ENCODE measurements around the gene NAALADL2. TPM values are rescaled to one million over a fixed set of nuclear protein-coding genes. Genes with fewer than 3 reads are reported as not detected.
"Not testable (repeated sequence)": the region's sequence is repeated elsewhere in the genome, so short reads cannot be mapped to it uniquely, and the experiment has no call there.

Gene NAALADL2
- total and polyA plus RNA-seq, 9 of the 15 experiments (the other 6 are each of a cell fraction or from before 2014, with no cell fraction given) = 0.29 to 1.1 (median 0.79) TPM; not detected in 1

DNA sequence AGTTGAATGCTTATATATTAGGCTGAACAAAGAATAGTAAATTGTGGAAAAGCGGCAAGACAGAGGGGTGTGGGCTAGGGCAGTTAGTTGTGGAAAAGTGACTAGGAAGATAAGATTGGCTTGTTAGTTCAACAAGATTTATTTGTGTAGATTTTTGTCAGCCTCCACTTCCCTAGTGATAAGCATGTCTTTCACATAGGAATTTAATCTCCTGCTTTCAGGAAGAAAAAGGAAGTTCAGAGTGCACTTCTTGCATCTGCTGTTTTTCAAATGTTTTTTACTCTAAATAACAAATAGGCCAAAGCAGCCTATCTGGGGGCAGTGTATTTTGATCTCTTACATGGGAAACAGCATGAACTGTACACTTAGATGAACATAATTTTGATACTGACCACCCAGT, 919.9 kb downstream of the NAALADL2 start:
- ATAC-seq = no peak
- 0% methylated on average over 1 of the region's 1 CpG for WGBS (ENCODE audit: insufficient coverage, low coverage, missing lambda C conversion rate)
- CTCF ChIA-PET (ENCODE audit: low intra/inter-chr PET ratio) = no interaction called here

DNA sequence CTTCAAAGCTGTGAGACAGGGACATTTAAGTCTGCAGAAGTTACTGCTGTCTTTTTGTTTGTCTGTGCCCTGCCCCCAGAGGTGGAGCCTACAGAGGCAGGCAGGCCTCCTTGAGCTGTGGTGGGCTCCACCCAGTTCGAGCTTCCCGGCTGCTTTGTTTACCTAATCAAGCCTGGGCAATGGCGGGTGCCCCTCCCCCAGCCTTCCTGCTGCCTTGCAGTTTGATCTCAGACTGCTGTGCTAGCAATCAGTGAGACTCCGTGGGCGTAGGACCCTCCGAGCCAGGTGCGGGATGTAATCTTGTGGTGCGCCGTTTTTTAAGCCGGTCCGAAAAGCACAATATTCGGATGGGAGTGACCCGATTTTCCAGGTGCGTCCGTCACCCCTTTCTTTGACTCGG, 928.0 kb downstream of the NAALADL2 start:
- H3K79me2 ChIP-seq (ENCODE audit: control insufficient read depth, insufficient read depth, low read length); H3K9me3 ChIP-seq (replicated peaks; ENCODE audit: control insufficient read depth, insufficient read depth, low read depth, low read length); H3K27me3 ChIP-seq (ENCODE audit: control insufficient read depth in 2 of 2, insufficient read depth in 2 of 2, low read length in 2 of 2); H3K4me2 ChIP-seq (ENCODE audit: insufficient read depth, low read length); H3K4me1 ChIP-seq (replicated peaks in 1 of 2; ENCODE audit: control insufficient read depth in 2 of 2, insufficient read depth in 2 of 2, low read length in 2 of 2); BruUV-seq (replicated peaks); H3K9me1 ChIP-seq (ENCODE audit: control insufficient read depth, insufficient read depth, low read length); DNase-seq (ENCODE audit: extremely low read depth in 1 of 4, low spot score in 3 of 4); H4K20me1 ChIP-seq (replicated peaks; ENCODE audit: control insufficient read depth, insufficient read depth, low read length); H3K4me3 ChIP-seq; in situ Hi-C loops (cut with MboI); intact Hi-C loops (cut with micrococcal nuclease); H3K27ac ChIP-seq (ENCODE audit: extremely low read depth, low read depth, low read length); CTCF ChIA-PET (ENCODE audit: low intra/inter-chr PET ratio); FAIRE-seq; H3K9ac ChIP-seq (ENCODE audit: insufficient read depth in 1 of 2, low read depth in 2 of 2, low read length in 2 of 2); H3K36me3 ChIP-seq (ENCODE audit: control insufficient read depth, insufficient read depth, low read length); ATAC-seq; H2AFZ ChIP-seq (ENCODE audit: low read depth, low read length); POLR2A ChIA-PET: not testable (repeated sequence)
- no CpG with 5 or more reads among the region's 16 CpGs for WGBS (ENCODE audit: insufficient coverage, low coverage, missing lambda C conversion rate)

More for the DNA sequence above, 919.9 kb downstream of the NAALADL2 start:
- no peak overlapping the region for H3K9ac ChIP-seq (ENCODE audit: insufficient read depth in 1 of 2, low read depth in 2 of 2, low read length in 2 of 2)
- no peak overlapping the region for H3K4me3 ChIP-seq
- no peaks in the 10 kb centered on the region for H3K36me3 ChIP-seq (ENCODE audit: control insufficient read depth, insufficient read depth, low read length)
- in situ Hi-C loops (cut with MboI) = no loop called here
- H4K20me1 ChIP-seq (replicated peaks; ENCODE audit: control insufficient read depth, insufficient read depth, low read length) = no peaks in the 10 kb centered on the region
- no peaks in the 10 kb centered on the region for H3K27me3 ChIP-seq (ENCODE audit: control insufficient read depth in 2 of 2, insufficient read depth in 2 of 2, low read length in 2 of 2)
- H2AFZ ChIP-seq (ENCODE audit: low read depth, low read length) = no peak overlapping the region
- no peaks in the 10 kb centered on the region for H3K9me1 ChIP-seq (ENCODE audit: control insufficient read depth, insufficient read depth, low read length)
- H3K4me1 ChIP-seq (replicated peaks in 1 of 2; ENCODE audit: control insufficient read depth in 2 of 2, insufficient read depth in 2 of 2, low read length in 2 of 2) = no peaks in the 10 kb centered on the region
- DNase-seq (ENCODE audit: extremely low read depth in 1 of 4, low spot score in 3 of 4) (no peak), FAIRE-seq (no peak)
- H3K4me2 ChIP-seq (ENCODE audit: insufficient read depth, low read length) = no peak overlapping the region
- no TSS peak for BruUV-seq (replicated peaks)
- no peaks in the 10 kb centered on the region for H3K79me2 ChIP-seq (ENCODE audit: control insufficient read depth, insufficient read depth, low read length)
- TF ChIP-seq ZNF76 (CRISPR knock-in tag; IDR thresholded peaks at IDR 0.05; ENCODE audit: borderline replicate concordance) (no peak), CREM (IDR thresholded peaks at IDR 0.05; ENCODE audit: low read depth) (no peak), NFATC3 (IDR thresholded peaks at IDR 0.05) (no peak)
- no peaks in the 10 kb centered on the region; the same call in 1 of the 2 replicates for H3K9me3 ChIP-seq (replicated peaks; ENCODE audit: control insufficient read depth, insufficient read depth, low read depth, low read length)
- POLR2A ChIA-PET = no interaction called here
- H3K27ac ChIP-seq (ENCODE audit: extremely low read depth, low read depth, low read length) = no peak overlapping the region
- intact Hi-C loops (cut with micrococcal nuclease) = no loop called here
